NB4 (cell line): Measurements from ENCODE around the gene FBN1.

Experiments used
- DNase-seq: peaks from one replicate; pipeline ENCODE4 v3.0.0; 2010; ENCODE audit warnings: low read depth
- H3K4me3 ChIP-seq: one replicate; pipeline ENCODE4 v1.5.1; 2011; ENCODE audit warnings: mild to moderate bottlenecking, low read depth, low read length, moderate library complexity
- CTCF ChIP-seq: IDR thresholded peaks from one replicate; pipeline ENCODE4 v1.5.1; 2012; ENCODE audit warnings: low read depth, low read length
- MAX ChIP-seq: IDR thresholded peaks from 2 replicates; pipeline ENCODE4 v1.6.1; 2011; ENCODE audit warnings: low read depth, low read length
- MYC ChIP-seq: IDR thresholded peaks from 2 replicates; pipeline ENCODE4 v1.6.1; 2011; ENCODE audit warnings: low read depth, low read length
- POLR2A ChIP-seq: IDR thresholded peaks from 2 replicates; pipeline ENCODE4 v1.6.1; 2011; ENCODE audit warnings: mild to moderate bottlenecking; ENCODE audit not compliant: insufficient read length; ENCODE audit errors: extremely low read depth

FBN1 gene

GRCh38 chr15:48548455-48548854 lies 97.1 kb downstream of the FBN1 start:
- no peak for DNase-seq
- TF ChIP-seq MAX: no peak
- no peak for TF ChIP-seq CTCF
- no peak for TF ChIP-seq MYC
- TF ChIP-seq POLR2A: no peak
- H3K4me3 ChIP-seq: no peak overlapping the region

GRCh38 chr15:48547286-48547685 lies 98.2 kb downstream of the FBN1 start:
- TF ChIP-seq MYC: no peak
- TF ChIP-seq MAX: no peak
- TF ChIP-seq POLR2A: no peak
- TF ChIP-seq CTCF: no peak
- no peak for DNase-seq
- no peak overlapping the region for H3K4me3 ChIP-seq

DNA sequence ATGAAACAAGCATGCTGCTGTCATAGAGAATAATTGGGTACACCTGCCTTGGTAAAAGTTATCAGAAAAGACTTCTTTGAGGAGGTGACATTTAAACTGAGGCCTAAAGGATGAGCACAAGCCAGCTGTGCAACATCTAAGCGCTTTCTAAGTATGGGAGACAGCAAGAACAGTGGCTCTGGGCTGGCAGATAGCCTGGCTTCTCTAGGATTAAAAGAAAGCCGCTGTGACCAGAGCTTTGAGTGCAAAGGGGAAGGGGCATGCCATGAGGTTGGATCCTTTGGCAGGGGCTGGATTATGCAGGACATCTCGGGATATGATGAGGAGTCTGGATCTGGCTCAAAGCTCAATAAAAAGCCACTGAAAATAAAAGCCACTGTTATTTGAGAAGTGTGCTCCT lies 99.2 kb downstream of the FBN1 start:
- no peak for DNase-seq
- TF ChIP-seq CTCF: no peak
- TF ChIP-seq MAX: no peak
- no peak for TF ChIP-seq POLR2A
- no peak for TF ChIP-seq MYC
- H3K4me3 ChIP-seq: no peak overlapping the region

DNA sequence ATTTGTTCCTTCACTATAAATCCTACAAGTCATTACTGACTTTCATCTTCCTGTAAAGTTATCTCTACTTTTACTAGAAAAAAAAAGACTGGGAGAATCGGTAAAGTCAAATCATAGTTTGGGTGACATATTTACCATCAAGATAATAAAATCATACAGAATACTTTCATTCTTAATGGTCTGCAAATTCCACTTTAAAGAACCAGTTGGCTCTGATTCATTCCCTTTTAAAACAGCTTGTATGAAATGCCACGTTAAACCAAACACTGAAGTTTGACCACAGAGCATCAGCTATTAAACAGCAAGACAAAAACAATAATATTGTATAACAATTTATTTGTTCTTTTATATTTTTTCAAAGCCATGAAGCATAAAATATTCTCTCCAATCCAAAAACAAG lies 100.7 kb downstream of the FBN1 start:
- H3K4me3 ChIP-seq: no peak overlapping the region
- TF ChIP-seq MAX: no peak
- TF ChIP-seq CTCF: no peak
- no peak for TF ChIP-seq MYC
- no peak for TF ChIP-seq POLR2A
- DNase-seq: no peak

DNA sequence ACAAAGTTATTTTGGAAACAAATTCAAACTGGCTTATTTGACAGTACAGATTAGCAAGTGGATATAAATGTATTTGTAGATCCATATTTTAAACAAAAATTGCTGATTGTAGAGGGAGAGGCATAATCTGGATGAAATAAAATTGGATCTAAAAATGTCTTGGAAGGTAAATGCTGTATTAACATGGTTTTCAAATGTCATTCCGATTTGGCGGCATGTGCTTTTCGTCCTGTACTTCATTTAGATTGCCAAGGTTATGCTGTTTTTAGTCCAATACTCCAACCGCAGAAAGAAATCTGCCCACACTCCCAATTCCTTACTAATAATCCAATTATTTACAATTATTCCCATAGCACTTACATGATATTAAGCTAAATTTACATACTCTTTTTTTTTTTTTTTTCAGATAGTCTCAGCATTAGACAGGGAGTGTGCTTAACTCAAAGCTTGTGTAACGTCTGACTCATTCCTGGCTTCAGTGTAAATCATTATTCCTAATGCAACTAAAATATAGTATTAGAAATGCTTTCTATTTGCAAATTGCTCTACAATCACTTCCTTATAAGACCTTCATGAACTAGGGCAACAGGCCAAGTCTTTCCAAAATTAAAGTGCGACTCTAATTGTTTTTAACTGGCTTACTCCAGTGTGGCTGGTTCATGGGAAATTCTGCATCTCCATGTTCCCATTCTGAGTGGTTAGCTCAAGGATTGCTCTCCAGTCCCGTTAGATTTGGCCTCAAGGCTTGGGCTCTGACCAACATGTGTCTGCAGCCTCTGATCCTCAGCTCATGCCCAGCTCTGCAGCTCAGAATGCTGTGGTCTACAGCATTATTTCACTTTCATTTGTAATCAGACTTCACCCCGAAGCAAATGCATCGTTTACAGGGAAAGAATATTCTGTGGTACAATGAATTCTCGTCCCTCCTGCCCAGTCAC lies 103.9 kb downstream of the FBN1 start:
- DNase-seq: no peak
- H3K4me3 ChIP-seq: no peak overlapping the region
- TF ChIP-seq CTCF (no peak), POLR2A (no peak), MYC (no peak), MAX (no peak)
